NCI-H82 treated with DMSO at 0.1 percent for 48 hours (cell line): ENCODE results near the gene IREB2.
"Not testable (repeated sequence)": the region's sequence is repeated elsewhere in the genome, so short reads cannot be mapped to it uniquely, and the experiment has no call there.

Experiments
- DNase-seq: peaks from one replicate; lab custom pipeline; 2025; ENCODE audit not compliant: unreplicated experiment; lab: John Stamatoyannopoulos, UW

IREB2 gene

DNA sequence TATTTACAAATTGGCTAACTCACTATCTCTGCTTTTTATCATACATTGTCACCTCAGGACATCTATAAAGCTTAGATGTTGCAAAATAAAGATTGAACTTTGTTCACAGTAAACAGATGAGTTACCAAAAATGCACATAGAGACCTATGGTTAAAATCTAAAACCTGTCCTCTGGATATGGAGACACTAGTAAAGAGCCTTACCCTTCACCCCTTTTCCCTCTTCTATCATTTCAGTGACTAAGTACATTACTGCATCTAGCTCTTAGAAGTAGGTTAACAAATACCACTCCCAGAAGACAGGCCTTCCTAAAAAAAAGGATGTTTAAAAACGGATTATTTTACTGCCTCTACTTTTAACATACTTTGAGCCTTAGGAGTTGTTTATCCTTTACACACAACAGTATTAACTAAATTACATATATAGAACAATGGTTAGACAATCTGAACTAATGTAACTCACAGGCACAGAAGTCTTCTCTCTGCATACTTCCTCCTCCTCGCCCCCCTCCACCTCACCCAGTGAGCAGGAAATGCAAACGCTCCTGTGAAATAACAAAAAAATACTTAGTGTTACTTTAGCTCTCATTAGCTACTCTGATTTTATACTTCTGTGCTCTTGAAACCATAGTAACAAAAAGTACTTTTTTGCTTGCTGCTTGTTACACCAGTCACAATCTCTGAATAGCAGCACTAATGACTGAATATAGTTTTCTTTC lies 23.3 kb downstream of the IREB2 start:
- DNase-seq = no peak

DNA sequence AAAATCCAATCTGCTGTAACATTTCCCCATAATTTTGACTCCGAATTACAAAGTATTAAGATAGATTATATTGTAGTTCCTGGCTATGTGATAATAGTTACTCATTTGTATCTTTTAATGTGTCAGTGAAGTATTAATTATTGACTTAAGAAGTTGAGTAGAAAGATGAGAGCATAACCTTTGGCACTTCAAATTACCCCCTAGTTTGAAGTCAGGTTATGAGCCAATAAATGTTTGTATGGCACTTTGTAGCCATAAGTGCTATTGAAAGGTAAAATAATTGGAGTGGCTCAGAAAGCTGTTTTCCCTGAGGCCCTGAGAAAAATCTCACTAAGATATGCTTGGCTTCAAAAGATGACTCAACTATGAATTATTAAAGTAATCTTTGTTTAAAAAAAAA lies 31.0 kb downstream of the IREB2 start:
- no peak for DNase-seq

DNA sequence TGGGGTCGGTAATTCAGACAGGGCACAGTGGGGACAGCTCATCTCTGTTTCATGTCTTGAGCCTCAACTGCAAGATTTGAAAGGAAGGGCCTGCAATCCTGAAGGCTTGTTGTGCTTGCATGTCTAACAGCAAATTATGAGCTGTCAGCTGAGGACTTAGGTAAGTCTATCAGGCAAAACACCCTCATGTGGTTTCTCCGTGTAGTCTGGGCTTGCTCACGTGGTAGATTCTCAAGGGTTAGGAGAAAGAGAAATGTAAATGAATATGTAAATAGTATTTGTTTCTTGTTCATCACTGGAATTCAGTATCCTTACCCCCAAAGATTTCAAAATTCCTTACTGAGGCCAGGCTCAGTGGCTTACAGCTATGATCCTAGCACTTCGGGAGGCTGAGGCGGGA lies 39.3 kb downstream of the IREB2 start:
- DNase-seq = no peak

DNA sequence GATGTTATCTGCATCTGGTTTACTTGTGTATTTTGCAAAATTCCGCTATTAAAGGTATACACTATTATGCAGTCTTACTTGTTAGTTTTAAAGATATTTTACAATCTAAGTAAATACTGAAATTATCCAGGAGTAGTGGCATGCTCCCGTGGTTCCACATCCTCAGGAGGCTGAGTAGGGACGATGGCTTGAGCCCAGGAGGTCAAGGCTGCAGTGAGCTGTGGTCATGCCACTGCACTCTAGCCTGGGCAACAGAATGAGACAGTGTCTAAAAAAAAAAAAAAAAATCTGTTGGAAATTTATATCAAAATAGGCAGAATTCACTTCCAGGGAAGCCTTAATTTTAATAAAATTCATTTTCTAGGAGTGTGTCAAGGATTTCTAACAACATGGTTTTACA lies 41.6 kb downstream of the IREB2 start:
- DNase-seq = no peak

DNA sequence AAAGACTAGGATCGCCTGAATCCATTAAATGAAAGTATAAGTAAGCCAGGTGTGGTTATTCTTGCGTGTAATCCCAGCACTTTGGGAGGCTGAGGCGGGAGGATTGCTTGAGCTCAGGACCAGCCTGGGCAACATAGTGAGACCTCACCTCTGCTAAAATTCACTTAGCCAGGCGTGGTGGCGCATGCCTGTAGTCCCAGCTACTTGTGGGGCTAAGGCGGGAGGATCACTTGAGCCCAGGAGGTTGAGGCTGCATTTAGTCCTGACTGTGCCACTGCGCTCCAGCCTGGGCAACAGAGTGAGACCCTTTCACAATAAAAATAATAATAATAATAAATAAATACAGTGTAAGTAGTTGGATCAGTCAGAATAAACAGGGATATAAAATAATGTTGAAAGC lies 43.9 kb downstream of the IREB2 start:
- DNase-seq = no peak

DNA sequence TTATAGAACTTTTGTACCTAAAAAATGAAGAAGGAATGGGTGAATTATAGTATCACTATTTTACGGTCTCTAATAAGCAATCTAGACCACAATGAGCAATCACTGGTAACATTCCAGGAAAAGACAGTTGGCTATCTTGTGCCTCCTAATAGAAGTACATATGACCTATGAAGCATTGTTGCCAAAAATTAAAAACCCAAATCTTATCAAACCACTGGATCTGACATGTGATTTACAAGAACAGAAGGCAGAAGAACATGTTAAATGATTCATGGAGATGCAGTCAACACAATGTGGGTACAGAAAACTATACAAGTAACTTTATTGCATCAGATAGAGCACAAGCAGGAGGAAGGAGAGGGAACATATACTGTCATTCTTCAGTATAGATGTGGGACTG lies 54.9 kb downstream of the IREB2 start:
- no peak for DNase-seq

DNA sequence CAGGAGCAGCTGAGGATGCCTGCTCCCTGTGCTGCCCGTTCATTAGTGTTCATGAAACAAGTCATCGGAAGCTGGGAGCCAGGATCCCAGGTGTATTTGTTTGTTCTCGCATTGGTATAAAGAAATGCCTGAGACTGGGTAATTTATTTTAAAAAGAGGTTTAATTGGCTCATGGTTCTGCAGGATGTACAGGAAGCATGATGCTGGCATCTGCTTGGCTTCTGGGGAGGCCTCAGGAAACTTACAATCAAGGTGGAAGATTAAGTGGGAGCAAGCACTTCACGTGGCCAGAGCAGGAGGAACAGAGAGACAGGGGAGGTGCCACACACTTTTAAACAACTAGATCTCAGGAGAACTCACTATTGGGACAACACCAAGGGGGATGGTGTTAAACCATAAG lies 63.8 kb downstream of the IREB2 start:
- DNase-seq = no peak

DNA sequence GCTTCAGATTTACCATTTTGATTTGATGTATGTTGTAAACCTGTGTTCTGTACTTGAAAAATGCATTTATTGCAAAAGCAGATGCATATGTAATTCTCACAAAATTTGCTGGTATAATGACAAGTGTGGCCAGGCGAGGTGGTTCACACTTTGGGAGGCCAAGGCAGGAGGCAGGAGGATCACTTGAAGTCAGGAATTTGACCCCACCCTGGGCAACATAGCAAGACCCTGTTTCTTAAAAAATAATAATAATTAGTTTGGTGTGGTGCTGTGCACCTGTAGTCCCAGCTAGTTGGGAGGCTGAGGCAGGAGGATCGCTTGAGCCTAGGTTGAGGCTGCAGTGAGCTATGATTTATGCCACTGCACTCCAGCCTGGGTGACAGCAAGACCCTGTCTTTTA lies 64.6 kb downstream of the IREB2 start:
- no peak for DNase-seq

DNA sequence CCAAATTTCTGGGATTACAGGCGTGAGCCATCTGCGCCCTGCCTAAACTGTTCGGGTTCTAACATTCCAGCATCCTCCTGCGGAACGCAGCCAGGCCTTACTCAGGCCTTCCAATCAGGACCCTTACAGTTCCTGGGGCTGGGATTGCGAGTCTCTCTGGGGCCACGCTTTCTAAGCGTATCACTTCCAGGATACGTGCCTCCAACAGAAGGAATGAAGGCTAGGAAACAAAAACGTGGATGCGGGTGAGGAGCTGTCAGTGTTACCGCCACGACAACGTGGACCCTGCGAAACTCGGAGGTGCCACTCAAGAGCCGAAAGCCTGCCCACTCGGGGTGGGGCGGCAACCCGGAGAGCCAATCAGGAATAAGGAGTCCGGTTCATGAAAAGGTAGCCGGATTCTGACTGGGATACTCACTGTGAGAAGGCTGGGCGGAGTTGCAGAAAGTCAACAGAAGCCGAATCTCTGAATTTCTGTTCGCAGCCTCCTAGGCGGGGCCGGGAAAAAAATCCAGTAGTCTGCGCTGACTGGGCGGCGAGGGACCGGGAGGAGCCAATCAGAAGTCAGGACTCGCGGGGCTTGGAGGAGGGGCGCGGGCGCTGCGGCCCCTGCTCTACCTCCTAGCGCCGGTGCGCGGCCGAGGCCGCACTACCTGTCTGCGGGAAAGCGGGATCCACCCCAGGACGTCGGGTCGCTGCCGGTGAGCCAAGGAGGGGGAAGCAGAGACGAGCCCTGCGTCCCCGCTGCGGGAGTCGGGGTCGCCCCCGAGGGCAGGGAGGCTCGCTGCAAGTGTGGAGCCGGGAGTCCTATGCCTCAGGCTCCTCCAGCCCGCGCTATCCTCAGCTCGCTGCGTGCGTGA lies 69.2 kb downstream of the IREB2 start, which contains the start of gene HYKK:
Gene HYKK, plus strand, starts transcription at position 607 of the 860 bp plus-strand sequence. CDS start 5,512 bp downstream, outside the sequence.
- peak; percentile 96 for DNase-seq

DNA sequence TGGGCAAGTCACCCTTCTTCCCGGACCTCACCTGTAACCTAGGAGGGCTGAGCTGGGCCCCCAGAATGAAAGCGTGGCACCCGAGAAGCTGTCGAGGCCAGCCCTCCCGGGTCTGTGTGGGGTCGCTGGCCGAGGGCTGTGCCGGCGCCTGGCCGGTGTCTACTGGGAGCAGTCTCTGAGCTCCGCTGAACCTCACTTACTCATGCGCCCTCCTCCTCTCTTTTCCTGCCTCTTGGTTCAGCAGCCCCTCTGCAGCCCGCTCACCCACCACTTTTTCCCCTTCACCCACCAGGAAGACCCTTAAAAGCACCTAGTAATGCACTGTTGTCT lies 69.8 kb downstream of the IREB2 start:
- DNase-seq = no peak

DNA sequence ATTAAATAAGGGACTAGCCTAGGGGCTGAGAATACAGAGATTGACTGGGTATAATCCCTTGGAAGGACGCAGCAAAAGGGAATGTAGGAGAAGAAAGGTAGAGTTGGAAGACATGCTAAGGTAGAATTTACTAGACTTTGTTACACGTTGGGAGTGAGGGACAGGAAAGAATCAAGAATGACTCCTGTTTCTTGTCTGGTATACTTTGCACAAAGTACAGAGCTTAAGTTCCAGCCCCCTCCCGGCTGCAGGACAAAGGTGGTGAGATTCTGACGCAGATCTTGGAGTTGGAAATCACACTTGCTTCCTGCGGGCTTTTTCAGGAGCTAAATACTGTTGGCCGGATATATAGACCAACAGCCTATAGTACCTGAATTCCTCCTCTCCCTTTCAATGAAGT lies 70.3 kb downstream of the IREB2 start:
- DNase-seq = no peak

DNA sequence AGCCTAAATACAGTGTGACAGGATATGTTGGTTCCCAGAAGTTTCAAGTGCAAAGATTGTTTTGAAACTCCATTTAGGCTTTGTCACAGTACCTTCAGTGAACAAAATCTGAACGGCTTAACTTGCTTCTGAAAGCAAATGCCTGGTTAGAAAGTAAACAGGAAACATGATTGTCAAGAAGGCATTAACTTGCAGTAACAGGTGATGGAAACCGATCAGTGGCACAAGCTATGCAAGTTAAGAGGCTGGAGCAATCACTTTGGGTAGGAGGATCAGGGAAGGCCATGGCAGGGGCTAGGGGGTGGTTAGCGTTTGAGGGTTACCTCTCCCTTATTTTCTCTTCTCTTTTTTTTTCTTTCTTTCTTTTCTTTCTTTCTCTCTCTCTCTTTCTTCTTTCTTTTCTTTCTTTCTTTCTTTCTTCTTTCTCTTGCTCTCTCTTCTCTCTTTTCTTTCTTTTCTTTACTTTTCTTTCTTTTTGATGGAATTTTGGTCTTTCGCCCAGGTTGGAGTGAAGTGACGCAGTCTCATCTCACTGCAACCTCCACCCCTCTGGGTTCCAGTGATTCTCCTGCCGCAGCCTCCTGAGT lies 71.8 kb downstream of the IREB2 start:
- DNase-seq = no peak

DNA sequence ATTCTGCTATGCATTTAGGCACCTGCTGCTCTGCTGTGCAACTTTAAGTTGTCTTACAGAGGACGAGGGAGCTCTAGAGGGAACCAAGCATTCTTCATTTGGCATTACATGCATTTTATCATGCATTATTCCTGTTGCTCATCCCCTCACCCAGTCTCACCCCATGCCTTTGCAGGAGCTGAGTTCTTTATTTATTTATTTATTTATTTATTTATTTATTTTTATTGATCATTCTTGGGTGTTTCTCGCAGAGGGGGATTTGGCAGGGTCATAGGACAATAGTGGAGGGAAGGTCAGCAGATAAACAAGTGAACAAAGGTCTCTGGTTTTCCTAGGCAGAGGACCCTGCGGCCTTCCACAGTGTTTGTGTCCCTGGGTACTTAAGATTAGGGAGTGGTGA lies 82.0 kb downstream of the IREB2 start:
- DNase-seq = not testable (repeated sequence)

DNA sequence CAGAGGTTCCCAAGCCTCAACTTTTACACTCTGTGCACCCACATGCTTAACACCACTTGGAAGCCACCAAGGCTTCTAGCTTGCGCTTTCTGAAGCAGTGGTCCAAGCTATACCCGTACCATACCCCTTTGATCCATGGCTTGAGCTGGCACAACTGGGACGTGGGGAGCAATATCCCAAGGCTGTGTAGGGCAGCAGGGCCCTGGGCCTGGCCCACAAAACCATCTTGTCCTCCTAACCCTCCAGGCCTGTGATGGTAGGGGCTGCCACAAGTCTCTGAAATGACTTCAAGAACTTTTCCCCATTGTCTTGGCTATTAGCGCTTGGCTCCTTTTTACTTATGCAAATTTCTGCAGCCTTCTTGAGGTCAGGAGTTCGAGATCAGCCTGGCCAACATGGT lies 86.2 kb downstream of the IREB2 start:
- no peak for DNase-seq

DNA sequence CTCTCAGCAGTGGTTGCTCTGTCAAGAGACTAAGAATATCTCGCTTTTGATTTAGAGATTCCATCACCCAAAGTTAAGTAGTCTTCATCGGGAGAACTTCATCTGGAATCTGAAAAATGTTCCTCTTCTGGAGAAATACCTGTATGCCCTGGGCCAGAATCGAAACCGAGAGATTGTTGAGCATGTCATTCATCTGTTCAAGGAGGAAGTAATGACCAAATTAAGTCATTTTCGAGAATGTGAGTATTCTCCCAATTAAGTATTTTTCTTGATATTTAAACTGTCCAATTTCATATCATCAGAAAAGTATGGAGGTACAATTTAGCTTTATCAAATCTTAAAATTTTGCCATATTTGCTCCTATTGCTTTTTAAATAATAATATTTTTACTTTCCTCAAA lies 89.3 kb downstream of the IREB2 start:
- DNase-seq = no peak

DNA sequence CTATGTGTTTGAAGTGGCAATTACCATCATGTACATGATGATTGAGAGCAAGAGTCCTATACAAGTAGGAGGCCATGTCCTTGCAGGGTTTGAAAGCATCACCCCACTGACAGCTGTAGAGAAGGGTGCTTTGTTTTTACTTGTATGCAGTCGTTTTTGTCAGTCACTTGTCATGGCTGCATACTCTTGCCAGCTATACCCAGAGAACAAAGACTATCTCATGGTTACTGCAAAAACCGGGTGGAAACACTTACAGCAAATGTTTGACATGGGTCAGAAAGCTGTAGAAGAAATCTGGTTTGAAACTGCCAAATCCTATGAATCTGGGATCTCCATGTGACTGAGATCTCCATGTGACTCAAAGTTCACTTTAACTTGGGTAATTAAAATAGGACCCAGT lies 95.3 kb downstream of the IREB2 start:
- no peak for DNase-seq

DNA sequence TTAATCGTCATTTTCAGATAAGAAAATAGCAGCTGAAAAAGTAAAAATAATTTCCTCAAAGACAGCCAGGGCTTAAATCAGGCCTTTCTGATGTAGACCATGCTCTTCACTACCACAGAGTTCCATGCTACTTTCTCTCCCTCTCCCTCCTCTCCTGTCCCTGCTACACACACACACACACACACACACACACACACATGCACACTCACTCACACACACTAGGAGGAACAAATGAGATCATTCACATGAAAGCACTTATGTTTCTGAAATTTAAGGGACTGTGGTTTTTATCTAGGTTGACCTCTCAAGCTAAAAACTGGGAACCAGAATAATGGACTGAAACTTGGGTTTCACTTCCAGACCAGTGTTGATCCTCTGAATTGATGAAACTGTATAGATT lies 98.1 kb downstream of the IREB2 start:
- no peak for DNase-seq

DNA sequence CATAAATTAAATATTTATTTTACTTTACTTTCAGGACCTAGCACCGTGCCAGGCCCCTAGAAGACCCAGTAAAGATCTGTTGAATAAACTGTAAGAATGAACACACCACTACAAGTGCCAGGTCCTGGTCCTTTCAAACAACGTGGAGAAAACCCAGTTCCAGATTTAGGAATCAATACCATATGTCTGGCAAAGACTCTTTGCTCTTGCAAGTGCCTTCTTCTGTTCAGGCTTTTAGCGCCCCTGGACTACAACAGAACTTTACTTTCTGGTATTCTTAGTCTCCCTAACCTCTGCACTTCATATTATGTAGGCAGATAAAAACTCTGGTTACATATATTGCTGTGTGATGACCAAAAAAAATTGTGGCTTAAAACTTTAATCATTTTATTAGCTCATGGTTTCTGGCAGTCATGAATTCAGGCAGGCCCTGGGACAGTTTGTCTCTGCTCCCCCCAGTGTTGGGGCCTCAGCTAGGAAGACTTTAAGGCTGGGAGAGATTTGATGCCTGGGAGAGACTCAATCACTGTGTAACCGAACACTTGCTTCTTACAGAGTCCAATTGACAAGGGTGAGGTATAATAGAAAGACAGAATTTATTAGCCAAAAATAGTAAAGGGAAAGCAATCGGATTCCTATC lies 99.4 kb downstream of the IREB2 start:
- no peak for DNase-seq

DNA sequence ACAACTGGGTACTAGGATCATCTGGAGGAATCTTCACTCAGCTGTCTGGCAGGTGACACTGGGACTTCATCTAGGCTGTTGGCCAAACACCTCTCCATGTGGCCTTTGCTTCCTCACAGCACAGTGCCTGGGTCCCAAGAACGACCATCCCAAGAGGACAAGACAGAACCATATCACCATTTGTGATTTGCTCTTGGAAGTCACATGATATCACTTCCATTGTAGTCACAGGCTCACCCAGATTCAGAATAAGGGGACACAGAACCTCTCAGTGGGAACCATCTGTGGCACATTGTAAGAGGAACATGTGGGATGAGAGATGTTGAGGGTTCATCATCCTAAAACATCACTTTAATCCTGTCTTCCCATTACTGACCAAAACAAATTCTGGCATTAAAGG lies 100.3 kb downstream of the IREB2 start:
- DNase-seq = no peak

DNA sequence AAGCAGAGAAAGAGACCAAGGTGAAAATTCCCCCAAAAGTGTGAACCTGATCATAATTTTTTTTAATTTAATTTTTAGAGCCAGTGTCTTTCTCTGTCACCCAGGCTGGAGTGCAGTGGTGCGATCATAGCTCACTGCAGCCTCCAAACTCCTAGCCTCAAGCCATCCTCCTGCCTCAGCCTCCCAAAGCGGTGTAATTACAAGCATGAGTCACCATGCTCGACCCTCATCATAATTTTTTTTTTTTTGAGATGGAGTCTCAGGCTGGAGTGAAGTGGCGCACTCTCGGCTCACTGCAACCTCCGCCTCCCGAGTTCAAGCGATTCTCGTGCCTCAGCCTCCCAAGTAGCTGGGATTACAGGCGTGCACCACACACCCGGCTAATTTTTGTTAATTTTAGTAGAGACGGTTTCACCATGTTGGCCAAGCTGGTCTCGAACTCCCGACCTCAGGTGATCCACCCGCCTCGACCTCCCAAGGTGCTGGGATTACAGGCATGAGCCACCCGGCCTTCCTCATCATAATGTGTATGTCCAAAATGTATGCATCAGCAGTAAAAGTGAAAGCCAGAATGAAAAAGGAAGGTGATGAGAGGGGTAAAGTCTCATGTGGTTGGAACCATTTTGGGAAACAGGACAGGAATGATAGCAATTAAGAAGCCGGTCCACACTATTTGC lies 101.6 kb downstream of the IREB2 start:
- DNase-seq = not testable (repeated sequence)
